GM12864 (cell line): ENCODE data around the gene MAP3K10.

Source experiments
- DNase-seq: peaks from one replicate; pipeline ENCODE4 v3.0.0-alpha.2; 2011; ENCODE audit warnings: low read depth
- H3K4me3 ChIP-seq: 2 replicates; pipeline ENCODE4 v1.5.1; 2011; ENCODE audit warnings: mild to moderate bottlenecking, low read depth, low read length, control low read depth
- TF ChIP-seq, protein P1 (sequence below): IDR thresholded peaks from 2 replicates; pipeline ENCODE4 v1.5.1; 2011; ENCODE audit warnings: low read depth, mild to moderate bottlenecking, moderate library complexity, low read length, control low read depth, inconsistent platforms; ENCODE audit errors: missing control alignments

The MAP3K10 gene

DNA sequence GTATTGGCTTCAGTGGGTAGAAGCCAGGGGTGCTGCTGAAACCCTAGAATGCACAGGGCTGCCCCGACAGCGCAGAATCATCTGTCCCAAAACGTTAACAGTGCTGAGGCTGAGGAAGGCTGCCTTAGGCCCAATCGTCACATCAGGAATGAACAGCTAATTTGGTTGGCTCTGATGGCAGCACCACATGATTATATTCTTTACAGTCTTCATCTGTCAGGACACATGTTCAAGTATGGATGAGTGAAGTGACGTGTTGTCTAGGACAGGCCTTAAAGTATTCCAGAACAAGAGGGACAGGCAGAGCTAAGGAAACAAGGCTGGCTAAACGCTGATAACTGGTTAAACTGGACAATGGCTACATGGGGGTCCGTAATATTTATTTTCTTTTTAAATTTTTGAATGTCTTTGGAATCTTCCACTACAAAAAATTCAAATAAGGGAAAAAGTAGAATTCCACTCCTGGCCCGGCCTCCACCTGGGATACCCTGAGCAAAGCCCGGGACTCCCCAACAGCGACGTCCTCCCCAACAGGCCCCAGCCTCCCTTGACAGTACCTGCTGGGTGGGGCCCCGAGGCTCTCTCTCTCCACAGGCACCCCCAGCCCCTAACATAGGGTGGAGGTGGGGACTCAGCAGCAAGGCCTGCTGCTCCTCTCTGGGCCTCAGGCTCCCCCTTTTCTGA lies 50.0 kb downstream of the MAP3K10 start:
- DNase-seq, result no peak
- no peak overlapping the region for H3K4me3 ChIP-seq
- TF ChIP-seq, protein P1, sequence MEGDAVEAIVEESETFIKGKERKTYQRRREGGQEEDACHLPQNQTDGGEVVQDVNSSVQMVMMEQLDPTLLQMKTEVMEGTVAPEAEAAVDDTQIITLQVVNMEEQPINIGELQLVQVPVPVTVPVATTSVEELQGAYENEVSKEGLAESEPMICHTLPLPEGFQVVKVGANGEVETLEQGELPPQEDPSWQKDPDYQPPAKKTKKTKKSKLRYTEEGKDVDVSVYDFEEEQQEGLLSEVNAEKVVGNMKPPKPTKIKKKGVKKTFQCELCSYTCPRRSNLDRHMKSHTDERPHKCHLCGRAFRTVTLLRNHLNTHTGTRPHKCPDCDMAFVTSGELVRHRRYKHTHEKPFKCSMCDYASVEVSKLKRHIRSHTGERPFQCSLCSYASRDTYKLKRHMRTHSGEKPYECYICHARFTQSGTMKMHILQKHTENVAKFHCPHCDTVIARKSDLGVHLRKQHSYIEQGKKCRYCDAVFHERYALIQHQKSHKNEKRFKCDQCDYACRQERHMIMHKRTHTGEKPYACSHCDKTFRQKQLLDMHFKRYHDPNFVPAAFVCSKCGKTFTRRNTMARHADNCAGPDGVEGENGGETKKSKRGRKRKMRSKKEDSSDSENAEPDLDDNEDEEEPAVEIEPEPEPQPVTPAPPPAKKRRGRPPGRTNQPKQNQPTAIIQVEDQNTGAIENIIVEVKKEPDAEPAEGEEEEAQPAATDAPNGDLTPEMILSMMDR, result no peak

DNA sequence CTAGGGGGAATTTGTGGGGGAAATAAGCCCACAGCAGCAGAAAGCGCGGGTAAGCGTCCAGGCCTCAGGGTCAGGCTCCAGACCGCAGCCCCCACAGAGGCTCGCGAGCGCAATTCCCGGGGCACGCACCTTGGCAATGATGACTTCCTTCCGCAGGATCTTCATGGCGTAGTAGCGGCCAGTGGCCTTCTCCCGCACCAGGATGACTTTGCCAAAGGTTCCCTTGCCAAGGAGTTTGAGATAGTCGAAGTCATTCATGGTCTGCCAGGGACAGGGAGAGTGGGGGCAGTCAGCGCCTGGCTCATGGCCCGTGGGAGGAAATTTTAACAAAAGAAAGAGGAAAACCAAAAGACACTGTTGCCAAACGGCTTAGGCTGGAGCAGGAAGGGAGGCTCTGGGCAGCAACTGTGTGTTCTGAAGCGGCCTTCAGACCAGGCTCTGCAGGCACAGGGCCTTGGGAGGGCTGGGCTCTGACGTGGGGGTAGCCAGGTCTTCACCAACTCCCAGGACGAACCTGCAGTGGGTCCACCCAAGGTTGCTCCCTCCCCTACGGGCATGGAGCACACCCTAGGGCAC lies 50.7 kb downstream of the MAP3K10 start:
- DNase-seq, result no peak
- TF ChIP-seq, protein P1, result no peak
- H3K4me3 ChIP-seq, result no peak overlapping the region

DNA sequence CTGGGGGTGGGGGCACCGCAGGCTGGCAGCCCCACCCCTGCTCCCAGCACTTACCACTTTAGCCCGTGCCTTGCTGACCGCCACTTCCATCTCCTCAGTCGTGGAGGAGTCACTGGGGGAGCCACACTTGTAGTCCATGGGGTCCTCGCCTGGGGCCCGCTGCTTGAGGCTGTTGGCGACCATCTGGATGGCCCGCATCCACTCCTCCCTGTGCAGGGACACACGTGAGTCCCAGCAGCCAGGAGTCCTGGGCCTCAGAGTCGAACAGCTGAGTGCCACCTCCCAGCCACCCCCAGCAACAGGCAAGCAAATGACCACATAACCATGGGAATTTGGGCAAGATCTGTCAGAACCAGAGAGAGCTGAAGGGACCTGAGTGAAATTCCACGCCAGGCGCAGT lies 51.3 kb downstream of the MAP3K10 start:
- H3K4me3 ChIP-seq, result no peak overlapping the region
- DNase-seq, result no peak
- TF ChIP-seq, protein P1, result no peak

DNA sequence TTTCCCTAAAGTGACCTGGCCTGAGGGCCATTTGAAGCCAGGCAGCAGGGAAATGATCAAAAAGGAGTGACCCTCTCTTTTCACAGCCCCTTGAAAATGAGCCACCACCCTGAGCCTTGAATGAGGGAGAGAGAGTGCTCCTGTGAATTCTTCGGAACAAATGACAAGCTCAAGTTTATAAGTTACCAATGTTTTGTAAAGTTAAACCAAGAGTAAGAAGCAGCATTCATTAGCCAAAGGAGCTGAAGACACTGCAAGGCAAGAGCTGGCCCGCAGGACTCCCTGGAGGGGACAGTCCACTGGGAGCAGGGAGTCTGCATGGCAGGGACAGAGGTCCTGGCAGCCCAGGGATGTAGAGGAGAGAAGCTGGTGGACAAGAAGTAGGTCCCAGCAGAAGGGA lies 52.0 kb downstream of the MAP3K10 start:
- TF ChIP-seq, protein P1, result no peak
- no peak for DNase-seq
- H3K4me3 ChIP-seq, result no peak overlapping the region

DNA sequence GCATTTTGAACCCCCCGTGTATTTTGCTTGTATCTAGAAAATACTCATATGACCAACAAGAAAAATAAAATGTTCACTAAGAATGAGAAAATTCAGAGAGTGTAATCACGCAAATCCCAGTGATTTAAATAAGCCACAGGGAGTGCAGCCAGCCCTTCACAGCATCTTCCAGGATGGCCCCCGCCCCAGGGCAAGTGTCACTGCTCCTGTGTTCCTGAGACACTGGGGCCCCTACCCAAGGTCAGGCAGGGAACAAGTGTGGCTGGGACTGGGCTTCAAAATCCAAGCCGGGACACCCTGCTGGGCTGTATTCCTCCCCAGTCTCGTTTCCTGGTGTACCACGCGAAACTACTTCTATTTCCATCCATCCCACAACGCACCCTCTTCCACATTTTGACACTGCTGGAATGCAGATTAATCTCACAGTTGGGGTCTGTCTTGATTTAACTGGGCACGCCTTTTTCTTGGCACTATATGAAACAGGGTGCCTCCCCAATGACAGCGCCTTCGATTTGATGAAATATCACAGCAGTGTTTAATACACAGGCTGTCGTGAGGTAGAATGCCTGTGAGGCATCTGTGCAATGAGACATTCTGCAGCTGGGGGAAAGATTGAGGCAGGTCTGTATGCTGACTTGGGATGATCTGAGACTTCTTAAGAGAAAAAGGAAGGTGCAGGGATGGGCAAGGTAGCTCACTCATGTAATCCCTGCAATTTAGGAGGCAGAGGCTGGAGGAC lies 53.5 kb downstream of the MAP3K10 start:
- no peak for DNase-seq
- H3K4me3 ChIP-seq, result no peak overlapping the region
- TF ChIP-seq, protein P1, result no peak

DNA sequence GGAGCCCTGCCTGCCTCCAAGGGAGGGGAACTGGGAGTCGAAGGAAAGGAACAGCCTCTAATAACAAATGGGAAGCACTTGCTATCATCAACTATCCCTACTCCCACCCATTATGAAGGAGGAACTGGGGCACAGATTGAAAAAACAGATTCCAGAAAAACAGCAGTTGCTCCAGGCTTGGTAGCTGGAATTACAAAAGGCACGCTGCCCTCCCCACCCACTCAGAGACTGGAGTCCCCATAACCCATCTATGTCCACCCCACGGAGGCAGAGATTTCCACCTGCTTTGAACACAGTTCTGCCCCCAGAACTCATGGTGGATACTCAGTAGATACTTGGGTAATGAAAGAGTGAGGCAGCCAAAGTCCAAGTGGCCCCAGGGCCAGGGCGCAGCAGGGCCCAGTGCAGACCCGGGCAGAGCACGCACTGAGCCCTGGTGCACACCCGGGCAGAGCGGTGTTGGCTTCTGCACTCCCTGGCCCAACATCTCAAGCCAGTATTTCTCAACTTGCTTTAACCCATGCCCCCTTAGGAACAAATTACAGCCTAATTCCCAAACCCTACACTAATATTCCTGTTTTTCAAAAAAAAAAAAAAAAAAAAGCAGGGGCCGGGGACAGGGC lies 54.4 kb downstream of the MAP3K10 start:
- no peak overlapping the region for H3K4me3 ChIP-seq
- DNase-seq, result no peak
- TF ChIP-seq, protein P1, result no peak
